Activated CD4-positive, alpha-beta T cell treated with anti-CD3 and anti-CD28 coated beads, Interleukin-2, amount 50 U/mL, for 48 hours (primary cell): Measurements from ENCODE around the gene ANO7.

ENCODE experiments used
- DNase-seq, 2 experiments: peaks; one replicate each; pipeline ENCODE4 v3.0.0-alpha.2; 2020

ANO7 gene

DNA sequence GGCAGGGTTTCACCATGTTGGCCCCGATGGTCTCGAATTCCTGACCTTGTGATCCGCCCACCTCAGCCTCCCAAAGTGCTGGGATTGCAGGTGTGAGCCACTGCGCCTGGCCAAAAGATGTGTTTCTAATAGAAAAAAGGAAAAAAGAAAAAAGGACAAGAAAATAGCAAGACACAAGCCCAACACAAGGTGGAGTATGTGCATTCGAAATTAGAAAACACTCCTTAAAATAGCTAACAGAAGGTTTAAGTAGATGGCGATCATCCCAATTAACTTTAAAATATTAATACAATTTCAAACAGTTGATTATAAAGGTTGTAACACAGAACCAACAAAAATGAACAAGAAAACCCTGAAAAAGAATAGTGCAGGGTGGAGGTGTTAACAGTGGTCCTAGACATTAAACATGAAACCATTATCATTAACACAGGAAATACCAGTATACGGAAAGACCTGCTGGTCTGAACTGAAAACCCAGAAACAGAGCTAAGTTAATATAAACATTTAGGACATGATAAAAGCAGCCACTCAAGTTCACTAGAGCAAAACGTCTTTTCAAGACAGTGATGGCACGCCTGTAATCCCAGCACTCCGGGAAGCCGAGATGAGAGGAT is 69.0 kb downstream of the ANO7 start:
- no peak for DNase-seq

GRCh38 chr2:241258505-241259280 is 70.2 kb downstream of the ANO7 start:
- no peak for DNase-seq

- no peak for DNase-seq
These were observed 72.4 kb downstream of the ANO7 start for GRCh38 chr2:241260911-241261310.

GRCh38 chr2:241261628-241262027 is 73.2 kb downstream of the ANO7 start:
- DNase-seq: no peak

GRCh38 chr2:241263061-241263460 is 74.6 kb downstream of the ANO7 start:
- DNase-seq: no peak

- no peak for DNase-seq
These were observed 77.0 kb downstream of the ANO7 start for GRCh38 chr2:241265506-241265905.

GRCh38 chr2:241267249-241268067 is 79.0 kb downstream of the ANO7 start:
- DNase-seq: no peak

GRCh38 chr2:241268306-241268705 is 79.8 kb downstream of the ANO7 start:
- DNase-seq: no peak

DNA sequence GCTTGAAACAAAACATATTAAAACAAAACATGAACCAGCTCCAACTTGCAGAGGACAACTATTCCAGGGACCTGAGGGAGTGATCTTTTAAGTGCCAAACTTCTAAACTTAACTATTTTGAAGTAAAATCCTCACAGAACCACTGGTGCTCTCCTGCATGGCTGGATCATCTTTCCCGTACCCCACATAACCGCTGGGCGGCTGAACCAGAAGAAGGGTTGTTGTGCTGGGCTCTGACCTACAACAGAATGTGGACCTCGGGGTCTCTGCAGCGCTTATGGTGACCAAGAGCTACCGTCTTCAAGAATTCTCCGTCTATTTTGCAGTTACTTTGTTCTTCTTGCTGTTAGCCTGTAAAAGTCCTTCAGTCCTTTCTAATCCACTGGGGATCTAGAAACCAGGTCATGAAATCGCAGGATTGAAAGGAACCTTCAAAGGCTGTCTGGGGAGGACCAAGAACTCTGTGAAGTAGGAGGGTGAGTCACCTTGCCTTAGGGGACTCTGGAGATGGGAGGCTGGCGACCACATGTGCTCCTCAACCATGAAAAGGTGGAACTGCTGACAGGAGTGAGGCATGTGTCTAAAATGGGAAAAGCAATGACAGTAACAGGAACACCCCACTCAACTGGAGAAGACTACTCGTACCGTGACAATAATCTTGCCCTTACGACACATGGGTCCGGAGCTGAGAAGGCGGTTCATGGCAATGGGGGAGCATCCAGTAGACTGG is 80.4 kb downstream of the ANO7 start:
- no peak for DNase-seq

GRCh38 chr2:241269707-241270520 is 81.4 kb downstream of the ANO7 start:
- DNase-seq: no peak

- no peak for DNase-seq
These were observed 82.1 kb downstream of the ANO7 start for GRCh38 chr2:241270531-241270930.

DNA sequence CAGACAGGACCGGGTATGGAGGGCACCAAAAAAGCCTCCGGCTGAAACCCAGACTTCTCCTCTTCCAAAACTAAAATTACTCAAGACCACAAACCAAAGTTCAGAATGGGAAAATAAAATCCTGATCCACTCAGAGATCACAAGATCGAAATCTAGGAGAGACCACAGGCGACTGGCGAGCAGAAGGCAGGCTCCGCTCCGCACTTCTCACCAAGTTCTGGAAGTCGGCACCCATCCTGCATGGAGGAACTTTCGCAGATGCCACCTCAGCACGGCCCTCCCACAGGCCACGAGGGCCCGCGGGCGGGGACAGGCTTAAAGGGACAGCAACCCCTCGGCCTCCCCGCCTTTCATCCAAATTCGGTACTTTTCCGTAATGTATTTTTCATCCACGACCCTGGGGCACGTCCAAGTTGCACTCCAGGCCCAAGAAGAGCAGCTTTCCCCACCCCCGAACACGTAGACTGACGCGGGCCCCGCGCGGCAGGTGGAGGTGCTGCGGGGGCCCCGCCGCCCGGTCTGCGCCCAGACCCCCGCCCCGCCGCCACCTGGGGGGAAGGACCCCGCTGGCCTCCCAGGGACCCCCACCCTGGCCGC is 83.3 kb downstream of the ANO7 start:
- peak; percentile 59 to 70 for DNase-seq

- DNase-seq: peak; percentile 42 to 53
These were observed 84.1 kb downstream of the ANO7 start for GRCh38 chr2:241272303-241273209.

DNA sequence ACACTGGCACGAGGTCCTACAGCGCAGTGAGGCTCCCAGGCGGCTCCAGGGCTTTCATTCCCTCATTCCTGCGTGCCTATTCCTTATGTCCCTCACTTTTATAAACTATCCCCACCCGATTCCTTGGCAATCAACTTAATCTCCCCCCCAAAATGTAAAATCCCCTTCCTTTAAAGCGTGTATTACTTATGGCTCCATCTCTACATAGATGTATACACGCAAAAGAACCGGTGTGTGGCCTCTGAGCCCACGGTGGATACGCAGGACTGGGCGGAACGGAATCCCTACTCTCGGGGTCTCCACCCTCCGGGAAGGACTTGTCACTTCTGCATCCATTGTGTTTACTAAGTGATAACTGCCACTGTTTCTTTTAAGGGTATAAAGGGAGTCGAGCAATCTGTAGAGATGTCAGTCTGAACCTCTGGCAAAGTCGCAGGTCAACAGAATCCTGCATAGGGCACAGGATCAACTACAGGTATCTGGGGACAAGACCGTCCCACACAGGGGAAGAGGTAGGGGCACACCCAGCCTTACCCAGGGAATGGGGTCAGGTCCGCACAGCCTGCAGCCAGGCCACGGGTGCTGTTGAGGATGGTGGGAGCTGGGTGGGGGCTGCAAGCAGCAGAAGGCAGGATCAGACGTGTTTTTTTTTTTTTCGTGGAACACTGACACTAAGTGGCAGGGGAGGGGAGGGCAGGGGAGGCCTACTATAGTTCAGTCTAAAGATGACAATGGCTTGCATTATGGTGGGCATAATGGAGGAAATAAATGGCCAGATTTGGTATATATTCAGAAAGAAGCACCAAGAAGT is 84.9 kb downstream of the ANO7 start:
- DNase-seq: no peak

DNA sequence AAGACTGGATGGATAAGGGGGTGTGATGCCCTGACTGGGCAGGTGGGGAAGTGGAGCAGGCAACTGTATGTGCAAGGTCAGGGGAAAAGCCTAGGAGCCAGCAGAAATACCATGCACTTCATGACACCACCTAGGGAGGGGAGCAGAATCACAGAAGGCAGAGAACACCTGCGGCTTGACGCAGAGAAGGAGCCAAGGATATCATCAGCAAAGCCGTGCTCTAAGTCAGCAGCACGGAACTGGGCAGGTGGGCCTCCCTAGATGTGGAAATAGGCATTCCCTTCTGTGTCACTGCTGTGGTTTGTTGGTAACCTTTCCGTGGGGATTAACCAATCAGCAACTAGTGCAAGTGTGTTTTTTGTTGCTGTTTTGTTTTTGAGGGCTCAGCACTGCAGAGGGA is 85.7 kb downstream of the ANO7 start:
- no peak for DNase-seq
